GM21528 (cell line): ENCODE data around the gene INPP5A.
"Not testable (repeated sequence)": the region's sequence is repeated elsewhere in the genome, so short reads cannot be mapped to it uniquely, and the experiment has no call there.

Experiments used
- ATAC-seq: cut with Tn5 transposase; IDR thresholded peaks from one replicate; pipeline ENCODE4 v1.9.1; 2021; ENCODE audit warnings: mild to moderate bottlenecking, moderate library complexity; ENCODE audit not compliant: unreplicated experiment, low FRiP score

Gene INPP5A

GRCh38 chr10:132787495-132788179 lies 250.1 kb downstream of the INPP5A start:
- ATAC-seq = no peak

GRCh38 chr10:132788180-132788830 lies 250.7 kb downstream of the INPP5A start:
- ATAC-seq = no peak

- no peak for ATAC-seq
These were observed 251.2 kb downstream of the INPP5A start for GRCh38 chr10:132788831-132789219.

GRCh38 chr10:132789659-132790148 lies 252.1 kb downstream of the INPP5A start:
- ATAC-seq = no peak

DNA sequence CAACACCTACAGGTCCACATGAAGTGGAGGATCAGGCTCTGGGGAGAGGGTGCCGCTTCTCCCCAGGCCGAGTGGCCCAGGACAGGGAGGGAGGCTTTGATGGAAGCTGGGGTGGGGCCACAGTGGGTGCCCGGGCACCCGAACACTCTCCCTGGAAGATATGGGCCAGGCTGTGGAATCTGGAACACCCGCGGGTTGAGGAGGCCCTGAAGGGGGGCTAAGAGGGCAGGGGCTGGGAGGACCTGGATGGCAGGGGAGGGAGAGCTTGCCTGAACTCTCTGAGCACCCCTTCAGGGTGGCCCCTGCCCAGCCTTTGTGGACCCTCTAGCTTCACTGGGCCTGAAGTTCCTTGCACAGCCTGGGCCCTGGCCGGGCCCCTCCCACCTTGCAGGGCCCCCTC lies 252.9 kb downstream of the INPP5A start:
- no peak for ATAC-seq

GRCh38 chr10:132790934-132791829 lies 253.6 kb downstream of the INPP5A start:
- ATAC-seq = no peak

DNA sequence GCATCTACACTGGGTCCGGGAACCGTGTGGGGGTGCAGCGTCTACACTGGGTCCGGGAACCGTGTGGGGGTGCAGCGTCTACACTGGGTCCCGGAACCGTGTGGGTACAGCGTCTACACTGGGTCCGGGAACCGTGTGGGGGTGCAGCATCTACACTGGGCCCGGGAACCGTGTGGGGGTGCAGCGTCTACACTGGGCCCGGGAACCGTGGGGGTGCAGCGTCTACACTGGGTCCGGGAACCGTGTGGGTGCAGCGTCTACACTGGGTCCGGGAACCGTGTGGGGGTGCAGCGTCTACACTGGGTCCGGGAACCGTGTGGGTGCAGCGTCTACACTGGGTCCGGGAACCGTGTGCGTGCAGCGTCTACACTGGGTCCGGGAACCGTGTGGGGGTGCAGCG lies 254.5 kb downstream of the INPP5A start:
- ATAC-seq = not testable (repeated sequence)

- no peak for ATAC-seq
These were observed 255.2 kb downstream of the INPP5A start for GRCh38 chr10:132792796-132793195.

DNA sequence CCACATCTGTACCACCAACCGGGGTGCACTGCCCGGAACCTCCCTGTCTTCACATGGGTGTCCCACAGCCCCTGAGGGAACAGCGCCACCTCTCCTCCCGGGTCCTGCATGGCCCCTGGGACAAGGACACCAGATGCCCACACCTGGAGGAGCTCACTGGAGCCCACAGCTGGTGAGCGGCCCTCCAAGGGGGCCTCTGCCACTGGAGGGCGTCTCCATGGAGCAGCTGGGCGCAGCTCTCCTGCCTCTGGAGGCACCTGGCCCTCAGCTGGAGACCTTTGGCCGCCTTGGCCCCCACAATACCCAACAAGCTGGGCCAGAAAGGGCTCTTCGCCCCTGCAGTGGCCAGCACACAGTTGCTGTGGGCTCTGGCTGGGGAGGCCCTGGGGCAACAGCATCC lies 255.6 kb downstream of the INPP5A start:
- ATAC-seq = no peak

- ATAC-seq = no peak
These were observed 256.6 kb downstream of the INPP5A start for GRCh38 chr10:132793871-132794849.

DNA sequence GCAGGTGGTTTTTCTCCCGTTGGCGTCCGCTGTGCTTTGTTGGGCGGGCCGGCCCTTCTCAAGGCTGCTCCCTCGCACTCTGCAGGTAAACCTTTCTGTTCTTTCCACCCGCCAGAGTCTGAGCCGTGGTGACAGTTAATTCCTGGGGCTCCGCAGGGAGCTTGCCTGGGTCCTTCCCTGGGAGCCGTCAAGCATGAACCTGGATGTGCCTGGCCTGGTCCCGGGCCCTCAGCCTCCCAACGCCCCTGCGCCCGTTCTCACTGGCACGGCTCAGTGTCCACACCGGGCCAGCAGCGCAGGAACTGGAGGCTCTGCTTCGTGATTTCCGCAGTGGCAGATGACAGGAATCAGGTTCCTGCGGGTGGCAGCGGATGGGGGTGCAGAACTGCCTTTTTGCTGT lies 259.3 kb downstream of the INPP5A start:
- no peak for ATAC-seq

- ATAC-seq = not testable (repeated sequence)
These were observed 260.4 kb downstream of the INPP5A start for GRCh38 chr10:132797986-132798385.

GRCh38 chr10:132798403-132798802 lies 260.8 kb downstream of the INPP5A start:
- ATAC-seq = no peak

- no peak for ATAC-seq
These were observed 261.3 kb downstream of the INPP5A start for GRCh38 chr10:132798876-132799275.

- ATAC-seq = no peak
These were observed 262.3 kb downstream of the INPP5A start for GRCh38 chr10:132799865-132800264.

- ATAC-seq = no peak
These were observed 264.5 kb downstream of the INPP5A start for GRCh38 chr10:132802048-132802447.

DNA sequence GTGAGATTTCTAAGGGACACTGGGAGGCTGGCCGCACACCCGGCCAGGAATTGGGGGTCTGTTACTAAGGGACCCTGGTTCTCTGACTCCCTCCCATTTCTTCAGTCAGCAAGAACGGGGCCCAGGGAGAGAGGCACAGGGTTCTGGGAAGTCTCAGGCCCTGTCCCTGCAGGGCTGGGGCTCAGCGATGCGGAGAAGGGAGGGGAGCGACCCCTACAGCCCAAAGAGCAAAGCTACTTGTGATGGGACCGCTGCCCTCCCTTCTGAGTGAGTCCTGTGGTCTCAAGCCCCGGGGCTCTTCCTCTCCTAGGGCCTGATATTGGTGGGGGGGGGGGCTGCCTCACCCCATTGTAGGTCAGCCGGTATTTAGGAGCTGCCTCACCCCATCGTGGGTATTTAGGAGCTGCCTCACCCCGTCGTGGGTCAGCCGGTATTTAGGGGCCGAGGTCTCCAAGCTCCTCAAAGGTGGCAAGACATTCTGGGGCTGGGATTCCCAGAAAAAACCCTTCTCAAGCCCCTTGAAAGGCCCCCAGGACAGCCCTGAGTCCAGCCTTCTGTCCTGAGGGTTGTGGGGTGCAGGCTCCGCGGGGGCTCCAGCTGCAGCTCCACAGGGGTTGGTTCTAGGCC lies 265.2 kb downstream of the INPP5A start:
- no peak for ATAC-seq

DNA sequence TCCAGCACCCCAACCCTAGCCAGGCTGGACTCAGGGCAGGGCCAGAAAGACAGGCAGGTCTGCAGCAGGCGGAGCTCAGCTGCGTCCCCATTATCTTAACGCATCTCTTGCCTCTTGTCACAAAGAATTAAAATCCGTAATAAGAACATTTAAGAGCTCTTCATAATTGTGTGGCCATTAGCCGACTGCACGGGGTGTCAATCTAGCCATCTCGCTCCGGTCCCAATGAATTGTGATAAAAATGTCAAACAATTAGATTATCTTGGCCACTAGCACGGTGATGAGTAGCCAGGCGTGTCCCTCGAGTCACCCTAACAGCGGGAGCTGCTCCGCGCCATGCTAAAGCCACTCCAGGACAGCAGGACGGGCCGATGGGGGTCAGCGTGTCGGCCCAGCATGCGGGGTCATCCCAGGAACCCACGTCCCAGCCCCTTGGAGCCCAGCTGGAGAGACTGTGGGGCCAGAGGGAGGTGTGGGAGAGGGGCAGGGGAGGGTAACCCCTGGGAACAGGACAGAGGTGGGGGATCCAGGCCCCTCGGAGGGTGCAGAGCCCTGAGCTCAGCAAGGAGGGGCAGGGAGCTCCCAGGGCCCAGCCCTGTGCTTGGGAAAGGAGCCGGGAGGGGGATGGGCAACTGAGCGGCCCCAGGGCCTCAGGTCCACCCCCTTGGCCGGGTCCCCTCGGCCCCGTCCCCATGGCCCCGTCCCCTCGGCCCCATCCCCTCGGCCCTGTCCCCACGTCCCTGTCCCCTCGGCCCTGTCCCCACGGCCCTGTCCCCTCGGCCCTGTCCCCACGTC lies 266.0 kb downstream of the INPP5A start:
- no peak for ATAC-seq

DNA sequence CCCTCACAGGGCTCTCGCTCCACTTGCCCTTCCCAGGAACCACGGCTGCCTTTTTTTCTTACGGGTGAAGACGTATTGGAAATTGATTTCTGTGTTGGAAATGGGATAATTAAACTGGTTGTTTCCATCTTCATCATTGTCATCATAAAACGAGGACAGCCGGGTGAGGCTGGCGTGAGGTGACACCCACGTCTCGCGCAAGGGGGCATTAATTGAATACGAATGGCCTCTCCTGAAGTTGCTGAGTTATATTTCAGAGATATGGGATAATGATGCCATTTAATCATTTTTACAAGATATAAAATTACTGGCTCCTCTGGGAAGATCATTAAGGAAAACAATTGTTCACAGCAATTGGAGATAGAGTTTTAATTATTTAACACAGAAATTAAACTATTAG lies 266.7 kb downstream of the INPP5A start:
- ATAC-seq = no peak
